OCI-LY3 (cell line): ENCODE results near the gene TMEM121B.

Source experiments
- EZH2phosphoT487 ChIP-seq: fragments of 200-600 bp; shearing (Covaris generic); IDR thresholded peaks from 2 replicates; pipeline ENCODE4 v1.6.1; 2018; ENCODE audit warnings: antibody characterized with exemption, mixed run types, low read depth
- TF ChIP-seq, protein P1 (sequence below): fragments of 200-600, 300-600 bp; sonication (generic); IDR thresholded peaks from 2 replicates; pipeline ENCODE4 v1.5.1; 2014; ENCODE audit warnings: antibody characterized with exemption, low read length, low read depth

DNA sequence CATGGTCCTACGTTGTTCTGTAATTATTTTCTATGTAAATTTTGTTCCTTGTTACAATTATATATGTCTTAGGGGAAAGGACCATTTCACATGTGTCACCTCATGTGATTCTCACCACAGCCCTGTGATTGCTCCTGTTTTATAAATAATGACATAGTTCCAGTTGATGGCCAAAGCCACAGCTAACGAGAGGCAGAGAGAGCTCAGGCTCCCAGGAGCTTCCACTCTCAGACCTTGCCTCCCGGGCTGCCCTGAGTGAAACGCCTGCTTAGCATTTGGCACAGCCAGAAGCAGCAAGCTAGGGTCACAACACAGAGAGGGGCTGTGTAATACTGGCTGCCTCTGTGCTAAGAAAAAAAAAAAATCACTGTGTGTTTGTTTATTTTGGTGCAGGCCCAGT, 5.9 kb downstream of the TMEM121B start:
- TF ChIP-seq, protein P1, sequence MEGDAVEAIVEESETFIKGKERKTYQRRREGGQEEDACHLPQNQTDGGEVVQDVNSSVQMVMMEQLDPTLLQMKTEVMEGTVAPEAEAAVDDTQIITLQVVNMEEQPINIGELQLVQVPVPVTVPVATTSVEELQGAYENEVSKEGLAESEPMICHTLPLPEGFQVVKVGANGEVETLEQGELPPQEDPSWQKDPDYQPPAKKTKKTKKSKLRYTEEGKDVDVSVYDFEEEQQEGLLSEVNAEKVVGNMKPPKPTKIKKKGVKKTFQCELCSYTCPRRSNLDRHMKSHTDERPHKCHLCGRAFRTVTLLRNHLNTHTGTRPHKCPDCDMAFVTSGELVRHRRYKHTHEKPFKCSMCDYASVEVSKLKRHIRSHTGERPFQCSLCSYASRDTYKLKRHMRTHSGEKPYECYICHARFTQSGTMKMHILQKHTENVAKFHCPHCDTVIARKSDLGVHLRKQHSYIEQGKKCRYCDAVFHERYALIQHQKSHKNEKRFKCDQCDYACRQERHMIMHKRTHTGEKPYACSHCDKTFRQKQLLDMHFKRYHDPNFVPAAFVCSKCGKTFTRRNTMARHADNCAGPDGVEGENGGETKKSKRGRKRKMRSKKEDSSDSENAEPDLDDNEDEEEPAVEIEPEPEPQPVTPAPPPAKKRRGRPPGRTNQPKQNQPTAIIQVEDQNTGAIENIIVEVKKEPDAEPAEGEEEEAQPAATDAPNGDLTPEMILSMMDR, result no peak
- no peak for TF ChIP-seq EZH2phosphoT487
